NCI-H748 (cell line): ENCODE measurements around the gene NT5C3A.
A peak's percentile ranks its signal among the peaks of the same experiment; 100 is the strongest.
"Not testable (repeated sequence)": the region's sequence is repeated elsewhere in the genome, so short reads cannot be mapped to it uniquely, and the experiment has no call there.

Experiments
- DNase-seq: peaks from one replicate; lab custom pipeline; 2025; ENCODE audit not compliant: unreplicated experiment; lab: John Stamatoyannopoulos, UW

Gene NT5C3A

GRCh38 chr7:33062023-33062781, at the start of gene NT5C3A:
NT5C3A (minus strand) TSS chr7:33062776; CDS start chr7:33062705, 71 bp downstream.
- DNase-seq = peak; percentile 82

- DNase-seq = no peak
These were observed 49.0 kb upstream of the NT5C3A start for GRCh38 chr7:33111614-33112013.

DNA sequence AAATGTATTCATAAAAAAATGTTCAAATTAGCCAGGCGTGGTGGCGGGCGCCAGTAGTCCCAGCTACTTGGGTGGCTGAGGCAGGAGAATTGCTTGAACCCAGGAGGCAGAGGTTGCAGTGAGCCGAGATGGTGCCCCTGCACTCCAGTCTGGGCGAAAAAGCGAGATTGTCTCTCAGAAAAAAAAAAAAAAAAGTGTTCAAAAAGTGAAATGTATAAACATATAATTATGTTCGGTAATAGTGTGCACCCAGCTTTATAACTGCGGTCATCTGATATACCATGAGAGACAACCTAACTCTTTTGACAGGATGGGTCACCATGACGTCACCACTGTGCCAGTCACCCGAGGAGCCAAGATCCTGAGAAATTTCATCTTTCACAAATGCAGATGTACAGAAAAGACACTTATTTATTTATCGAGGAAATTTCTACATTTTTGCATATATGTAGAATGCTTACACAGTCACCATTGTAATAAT, 47.2 kb upstream of the NT5C3A start:
- peak; percentile 58 for DNase-seq

GRCh38 chr7:33109005-33109757, 46.6 kb upstream of the NT5C3A start, which contains the start of gene RP9:
RP9 (minus strand) TSS chr7:33109404; CDS start chr7:33109372, 32 bp downstream.
- peak; percentile 90 for DNase-seq

GRCh38 chr7:33108554-33109004, 46.0 kb upstream of the NT5C3A start:
- DNase-seq = peak; percentile 57

DNA sequence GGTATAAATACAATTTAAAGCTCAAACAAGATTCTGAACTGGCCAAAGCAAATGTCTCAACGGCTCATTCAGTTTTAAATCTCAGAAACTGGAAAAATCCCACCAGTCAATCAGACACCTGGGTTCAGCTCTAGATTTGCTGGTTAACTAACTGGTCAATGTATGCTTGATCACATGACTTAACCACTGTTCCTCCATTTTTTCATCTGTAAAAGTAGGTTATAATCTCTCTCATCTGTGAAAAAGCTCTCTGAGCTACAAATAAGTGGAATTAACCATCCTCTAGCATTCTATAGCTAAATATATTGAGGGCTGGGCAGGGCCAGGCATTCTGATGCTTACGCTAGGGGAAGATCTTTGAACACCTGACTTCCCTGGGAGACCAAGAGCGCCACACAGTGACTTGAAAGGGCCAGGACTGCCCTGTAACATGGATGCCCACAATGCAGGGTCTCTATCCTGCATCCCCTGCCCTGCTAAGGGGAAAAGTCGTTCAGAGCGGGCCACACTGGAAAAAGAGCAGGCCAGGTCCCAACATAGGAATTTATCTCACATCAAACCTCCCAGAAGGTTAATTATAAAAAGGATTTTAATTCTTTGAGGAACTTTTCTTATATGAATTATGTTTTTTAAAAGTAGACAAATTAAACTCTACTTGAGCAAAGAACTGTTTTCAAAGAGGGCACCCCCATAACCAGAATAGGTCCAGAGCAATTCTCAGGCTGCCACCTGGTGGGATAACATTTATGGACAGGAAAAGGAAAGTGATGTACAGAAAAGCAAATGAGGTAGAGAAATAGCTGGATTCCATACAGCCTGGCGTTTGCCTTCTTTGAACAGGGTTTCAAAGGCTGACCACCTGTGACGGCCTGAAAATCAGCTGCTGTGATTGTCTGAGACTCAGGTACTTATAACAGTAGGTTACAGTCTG, 44.8 kb upstream of the NT5C3A start:
- peak; percentile 59 for DNase-seq

DNA sequence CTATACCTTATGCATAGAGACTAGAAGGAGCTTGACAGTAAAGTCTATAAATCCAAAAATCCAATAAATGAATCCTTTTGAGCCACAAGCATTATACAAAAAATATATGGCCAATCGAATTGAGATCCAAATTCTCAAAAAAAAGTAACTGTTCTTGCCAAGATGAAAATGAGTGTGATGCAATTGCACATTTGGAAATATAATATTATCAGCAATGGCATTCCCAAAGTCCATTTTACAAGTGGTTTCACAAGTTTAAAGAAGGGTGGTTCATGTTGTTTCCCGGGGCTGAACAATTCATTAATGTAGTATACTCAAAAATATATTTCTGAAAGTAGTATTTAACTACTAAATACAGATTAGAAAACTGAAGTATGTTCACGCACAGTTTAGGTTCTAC, 39.3 kb upstream of the NT5C3A start:
- DNase-seq = no peak

GRCh38 chr7:33100770-33101169, 38.2 kb upstream of the NT5C3A start:
- DNase-seq = no peak

GRCh38 chr7:33099154-33099940, 36.8 kb upstream of the NT5C3A start:
- DNase-seq = no peak

GRCh38 chr7:33094745-33095275, 32.2 kb upstream of the NT5C3A start:
- DNase-seq = not testable (repeated sequence)

DNA sequence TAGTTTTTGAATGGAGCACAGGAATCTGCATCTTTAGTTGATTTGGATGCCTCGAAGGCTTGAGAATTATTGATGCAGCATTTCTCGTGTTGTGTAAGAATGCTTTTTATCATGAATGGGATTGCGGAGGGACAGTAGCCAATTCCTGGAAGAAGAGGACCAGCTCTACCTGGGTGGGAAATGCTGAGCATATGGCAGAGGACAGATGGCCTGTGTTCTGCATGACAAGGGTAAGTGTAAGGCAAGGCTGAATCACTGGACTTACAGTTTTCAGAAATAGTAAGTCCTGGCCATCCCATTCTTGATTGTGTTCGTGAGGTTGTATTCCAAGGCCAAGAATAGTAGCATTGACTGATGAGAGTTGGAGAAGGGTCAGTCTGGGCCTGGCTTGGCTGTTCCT, 30.7 kb upstream of the NT5C3A start:
- DNase-seq = no peak

DNA sequence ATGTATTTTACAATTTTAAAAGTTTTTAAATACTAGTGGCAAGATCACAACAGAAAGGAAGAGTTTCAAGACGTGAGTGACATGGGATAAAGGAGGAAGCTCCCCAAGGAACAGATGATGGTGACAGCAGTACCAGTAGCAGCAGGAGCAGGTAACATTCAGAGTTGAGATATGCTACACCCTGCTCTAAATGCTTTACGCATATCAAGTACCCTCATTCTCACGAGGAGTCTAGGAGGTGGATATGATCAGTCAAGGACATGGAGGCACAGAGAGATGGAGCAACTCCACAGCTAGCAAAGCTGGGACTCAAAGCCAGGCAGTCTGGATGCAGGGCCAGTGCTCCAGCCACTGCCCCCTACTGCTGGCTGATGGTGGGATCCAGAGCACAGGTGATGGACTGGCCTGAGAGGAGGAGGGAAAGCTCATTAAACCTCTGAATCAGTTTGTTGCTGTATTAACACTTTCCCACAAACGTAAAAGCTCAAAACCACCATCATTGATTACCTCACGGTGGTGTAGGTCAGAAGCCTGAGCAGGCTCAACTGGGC, 29.1 kb upstream of the NT5C3A start:
- DNase-seq = no peak

GRCh38 chr7:33091111-33091531, 28.5 kb upstream of the NT5C3A start:
- DNase-seq = no peak

DNA sequence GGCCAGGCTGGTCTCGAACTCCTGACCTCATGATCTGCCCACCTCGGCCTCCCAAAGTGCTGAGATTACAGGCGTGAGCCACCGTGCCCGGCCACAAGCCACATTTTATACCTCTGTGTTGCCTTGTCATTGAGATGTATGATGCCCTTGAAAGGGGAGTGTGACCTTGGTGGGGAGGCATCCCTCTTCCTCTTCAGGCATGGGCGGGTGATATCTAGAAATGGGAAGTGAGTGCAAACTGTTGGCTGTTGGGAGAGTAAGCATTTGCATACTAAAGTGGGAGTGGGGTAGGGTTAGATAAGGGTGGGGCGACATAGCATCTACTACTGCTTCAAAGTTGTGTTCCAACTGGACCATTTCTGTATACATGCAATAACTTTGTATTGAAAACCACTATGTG, 26.6 kb upstream of the NT5C3A start:
- DNase-seq = no peak

- DNase-seq = no peak
These were observed 25.3 kb upstream of the NT5C3A start for GRCh38 chr7:33087858-33088257.

DNA sequence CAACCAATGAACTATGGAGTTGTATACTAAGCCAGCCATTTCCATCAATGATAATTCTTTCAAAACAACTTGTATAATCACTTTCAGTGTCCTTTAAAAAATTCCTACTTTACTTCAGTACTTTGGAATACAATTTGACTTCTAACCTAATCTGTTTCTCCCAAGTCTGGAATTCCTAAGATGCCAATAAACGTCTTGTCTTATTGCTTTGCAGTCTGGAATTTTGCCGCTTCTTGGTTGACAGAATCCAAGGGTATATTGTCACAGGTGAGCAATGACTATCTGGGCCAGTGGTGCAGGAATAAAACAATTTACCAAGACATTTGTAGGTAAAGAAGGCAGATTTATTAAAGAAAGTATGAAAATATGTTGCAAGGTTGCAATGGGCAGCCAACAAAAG, 24.8 kb upstream of the NT5C3A start:
- no peak for DNase-seq

GRCh38 chr7:33079763-33080690, 17.5 kb upstream of the NT5C3A start:
- no peak for DNase-seq

DNA sequence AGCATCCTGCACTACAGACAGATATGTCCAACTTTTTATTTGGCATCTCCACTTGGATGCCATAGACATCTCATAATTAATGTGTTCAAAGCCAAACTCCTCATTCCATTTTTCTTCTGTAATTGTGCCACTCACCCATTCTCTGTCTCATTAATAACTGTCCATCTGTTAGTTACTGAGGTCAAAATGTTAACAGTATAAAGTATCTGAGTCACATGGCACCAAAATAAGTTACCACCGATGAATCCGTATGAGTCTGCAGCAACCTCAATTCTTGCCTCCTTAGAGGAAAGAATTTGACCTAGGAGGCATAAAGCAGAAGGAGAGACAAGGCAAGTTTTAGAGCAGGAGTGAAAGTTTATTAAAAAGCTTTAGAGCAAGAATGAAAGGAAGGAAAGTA, 16.5 kb upstream of the NT5C3A start:
- DNase-seq = no peak

DNA sequence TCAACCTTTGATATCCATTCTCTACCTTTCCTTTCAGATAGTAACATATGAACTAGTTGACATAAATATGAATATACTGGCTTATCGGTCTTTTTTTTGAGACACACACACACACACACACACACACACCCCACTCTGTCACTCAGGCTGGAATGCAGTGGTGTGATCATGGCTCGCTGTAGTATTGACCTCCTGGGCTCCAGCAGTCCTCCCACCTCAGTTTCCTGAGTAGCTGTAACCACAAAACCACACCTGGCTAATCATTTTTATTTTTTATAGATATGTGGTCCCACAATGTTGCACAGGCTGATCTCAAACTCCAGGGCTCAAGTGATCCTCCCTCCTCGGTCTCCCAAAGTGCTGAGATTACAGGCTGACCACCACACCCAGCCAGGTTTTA, 14.2 kb upstream of the NT5C3A start:
- DNase-seq = no peak
